ENCODE data around the gene ADAMTS5. TPM values are rescaled to one million over a fixed set of nuclear protein-coding genes. Genes with fewer than 3 reads are reported as not detected.

Gene ADAMTS5
- polyA plus RNA-seq, 1 donor (not counting 4 experiments of a cell fraction or from before 2014, with no cell fraction given) = 0.01 TPM

DNA sequence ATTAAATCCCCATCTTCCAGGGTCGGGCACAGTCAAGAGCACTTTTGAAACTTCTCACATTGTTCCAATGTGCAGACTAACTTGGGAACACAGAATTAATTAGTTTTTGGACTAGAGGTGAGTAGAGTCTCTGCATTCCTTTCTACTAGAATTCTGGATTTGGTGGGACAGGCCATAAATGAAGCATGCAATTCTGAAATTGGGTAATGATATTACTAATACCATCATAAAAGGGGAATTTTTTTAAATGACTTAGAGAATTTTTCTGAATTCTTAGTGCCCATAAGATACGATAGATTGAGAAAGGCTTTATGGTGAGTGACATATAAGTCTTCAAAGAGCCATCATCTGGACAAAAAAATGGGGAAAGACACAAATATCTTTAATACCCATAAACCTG is 41.8 kb downstream of the ADAMTS5 start:
- FAIRE-seq (no peak), DNase-seq (ENCODE audit: low read depth, low spot score) (no peak)
- Histone ChIP-seq H3K4me1 (ENCODE audit: control insufficient read depth, extremely low read depth, insufficient read depth, low read length) (no peaks in the 10 kb centered on the region), H3K36me3 (ENCODE audit: control insufficient read depth in 2 of 2, extremely low read depth in 1 of 2, insufficient read depth in 2 of 2, low read length in 2 of 2) (no peaks in the 10 kb centered on the region), H3K9ac (ENCODE audit: control insufficient read depth, extremely low read depth, insufficient read depth, low read length) (no peak overlapping the region), H3K4me3 (ENCODE audit: control insufficient read depth in 2 of 3, extremely low read depth in 1 of 3, insufficient read depth in 2 of 3, low read depth in 1 of 3, low read length in 3 of 3) (no peak overlapping the region), H3K4me2 (ENCODE audit: control insufficient read depth, extremely low read depth, insufficient read depth, low read depth, low read length) (no peak overlapping the region), H3K9me3 (ENCODE audit: control insufficient read depth, low read depth, low read length) (no peaks in the 10 kb centered on the region), H4K20me1 (ENCODE audit: control insufficient read depth, extremely low read depth, insufficient read depth, low read length) (no peaks in the 10 kb centered on the region), H3K27me3 (ENCODE audit: control insufficient read depth, extremely low read depth, insufficient read depth, low read length) (peaks cover 4% of the 10 kb centered on the region), H3K27ac (ENCODE audit: control insufficient read depth, insufficient read depth, low read length) (no peak overlapping the region), H3K9me1 (ENCODE audit: control insufficient read depth, extremely low read depth, insufficient read depth, low read length) (no peaks in the 10 kb centered on the region), H3K79me2 (ENCODE audit: control insufficient read depth, insufficient read depth, low read length) (no peaks in the 10 kb centered on the region), H2AFZ (ENCODE audit: control insufficient read depth, low read length) (no peak overlapping the region)
- dilution Hi-C loops (cut with MboI; ENCODE audit: extremely low pct_ligation_motif_present, low sequenced_read_pairs) = no loop called here
- TF ChIP-seq, protein P1, sequence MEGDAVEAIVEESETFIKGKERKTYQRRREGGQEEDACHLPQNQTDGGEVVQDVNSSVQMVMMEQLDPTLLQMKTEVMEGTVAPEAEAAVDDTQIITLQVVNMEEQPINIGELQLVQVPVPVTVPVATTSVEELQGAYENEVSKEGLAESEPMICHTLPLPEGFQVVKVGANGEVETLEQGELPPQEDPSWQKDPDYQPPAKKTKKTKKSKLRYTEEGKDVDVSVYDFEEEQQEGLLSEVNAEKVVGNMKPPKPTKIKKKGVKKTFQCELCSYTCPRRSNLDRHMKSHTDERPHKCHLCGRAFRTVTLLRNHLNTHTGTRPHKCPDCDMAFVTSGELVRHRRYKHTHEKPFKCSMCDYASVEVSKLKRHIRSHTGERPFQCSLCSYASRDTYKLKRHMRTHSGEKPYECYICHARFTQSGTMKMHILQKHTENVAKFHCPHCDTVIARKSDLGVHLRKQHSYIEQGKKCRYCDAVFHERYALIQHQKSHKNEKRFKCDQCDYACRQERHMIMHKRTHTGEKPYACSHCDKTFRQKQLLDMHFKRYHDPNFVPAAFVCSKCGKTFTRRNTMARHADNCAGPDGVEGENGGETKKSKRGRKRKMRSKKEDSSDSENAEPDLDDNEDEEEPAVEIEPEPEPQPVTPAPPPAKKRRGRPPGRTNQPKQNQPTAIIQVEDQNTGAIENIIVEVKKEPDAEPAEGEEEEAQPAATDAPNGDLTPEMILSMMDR (optimal IDR thresholded peaks at IDR 0.05 in 1 of 3, IDR thresholded peaks at IDR 0.05 in 1 of 3, conservative IDR thresholded peaks at IDR 0.05 in 1 of 3; ENCODE audit: extremely low read depth in 1 of 3, insufficient read depth in 2 of 3, low read length in 3 of 3) = no peak
- no peak for TF ChIP-seq EZH2 (IDR thresholded peaks at IDR 0.05; ENCODE audit: low read length)

DNA sequence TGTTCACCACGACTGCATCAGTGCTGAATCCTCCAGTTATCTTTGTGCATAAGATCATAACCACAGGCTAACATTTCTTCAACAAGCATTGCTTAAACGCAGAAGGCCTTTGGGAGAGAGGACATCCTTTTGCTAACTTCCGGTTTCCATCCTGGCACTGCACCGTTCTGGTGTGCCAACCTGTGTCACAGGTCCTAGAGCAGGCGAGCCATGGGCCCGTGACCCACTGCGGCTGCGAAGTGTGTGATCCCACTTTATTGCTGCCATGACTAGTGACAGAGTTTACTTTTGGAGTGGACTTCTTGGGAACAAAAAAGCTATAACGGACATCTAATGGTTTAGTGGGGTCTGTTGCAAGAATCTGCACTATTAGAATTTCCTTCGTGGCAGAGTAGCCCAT is 42.9 kb downstream of the ADAMTS5 start:
- Histone ChIP-seq H3K79me2 (ENCODE audit: control insufficient read depth, insufficient read depth, low read length) (no peaks in the 10 kb centered on the region), H3K4me2 (ENCODE audit: control insufficient read depth, extremely low read depth, insufficient read depth, low read depth, low read length) (no peak overlapping the region), H3K4me1 (ENCODE audit: control insufficient read depth, extremely low read depth, insufficient read depth, low read length) (no peaks in the 10 kb centered on the region), H3K9me3 (ENCODE audit: control insufficient read depth, low read depth, low read length) (no peaks in the 10 kb centered on the region), H3K9ac (ENCODE audit: control insufficient read depth, extremely low read depth, insufficient read depth, low read length) (no peak overlapping the region), H3K27ac (ENCODE audit: control insufficient read depth, insufficient read depth, low read length) (no peak overlapping the region), H3K4me3 (ENCODE audit: control insufficient read depth in 2 of 3, extremely low read depth in 1 of 3, insufficient read depth in 2 of 3, low read depth in 1 of 3, low read length in 3 of 3) (no peak overlapping the region), H4K20me1 (ENCODE audit: control insufficient read depth, extremely low read depth, insufficient read depth, low read length) (no peaks in the 10 kb centered on the region), H3K27me3 (ENCODE audit: control insufficient read depth, extremely low read depth, insufficient read depth, low read length) (peaks cover 4% of the 10 kb centered on the region), H2AFZ (ENCODE audit: control insufficient read depth, low read length) (no peak overlapping the region), H3K36me3 (ENCODE audit: control insufficient read depth in 2 of 2, extremely low read depth in 1 of 2, insufficient read depth in 2 of 2, low read length in 2 of 2) (no peaks in the 10 kb centered on the region), H3K9me1 (ENCODE audit: control insufficient read depth, extremely low read depth, insufficient read depth, low read length) (no peaks in the 10 kb centered on the region)
- DNase-seq (ENCODE audit: low read depth, low spot score) (no peak), FAIRE-seq (no peak)
- dilution Hi-C loops (cut with MboI; ENCODE audit: extremely low pct_ligation_motif_present, low sequenced_read_pairs) = no loop called here
- TF ChIP-seq, protein P1 (optimal IDR thresholded peaks at IDR 0.05 in 1 of 3, IDR thresholded peaks at IDR 0.05 in 1 of 3, conservative IDR thresholded peaks at IDR 0.05 in 1 of 3; ENCODE audit: extremely low read depth in 1 of 3, insufficient read depth in 2 of 3, low read length in 3 of 3) = no peak
- TF ChIP-seq EZH2 (IDR thresholded peaks at IDR 0.05; ENCODE audit: low read length) = no peak

Data from keratinocyte (primary cell).